GM19455 (cell line): ENCODE results near the gene PGLYRP1.

ENCODE experiments used
- ATAC-seq: cut with Tn5 transposase; IDR thresholded peaks from one replicate; pipeline ENCODE4 v1.9.1; 2021; ENCODE audit not compliant: unreplicated experiment

Gene PGLYRP1

DNA sequence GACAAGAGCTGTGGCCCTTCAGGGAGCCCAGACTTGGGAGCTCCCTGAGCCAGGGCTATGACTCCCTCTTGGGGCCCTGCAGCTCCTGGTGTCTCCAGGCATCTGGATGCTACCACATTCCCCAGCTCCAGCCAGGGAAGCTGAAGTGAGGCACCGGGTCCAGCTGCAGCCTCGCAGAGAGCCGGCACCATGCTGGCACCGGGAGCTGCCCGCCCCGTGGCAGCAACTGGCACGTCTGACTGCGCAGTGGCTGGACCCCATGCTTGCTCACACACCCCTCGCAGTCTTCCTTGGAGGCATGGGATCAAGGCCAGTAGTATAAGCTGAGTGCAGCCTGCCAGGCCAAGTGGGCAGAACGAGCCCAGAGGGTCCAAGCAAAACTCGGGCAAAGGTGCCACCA is 10.5 kb upstream of the PGLYRP1 start:
- no peak for ATAC-seq

DNA sequence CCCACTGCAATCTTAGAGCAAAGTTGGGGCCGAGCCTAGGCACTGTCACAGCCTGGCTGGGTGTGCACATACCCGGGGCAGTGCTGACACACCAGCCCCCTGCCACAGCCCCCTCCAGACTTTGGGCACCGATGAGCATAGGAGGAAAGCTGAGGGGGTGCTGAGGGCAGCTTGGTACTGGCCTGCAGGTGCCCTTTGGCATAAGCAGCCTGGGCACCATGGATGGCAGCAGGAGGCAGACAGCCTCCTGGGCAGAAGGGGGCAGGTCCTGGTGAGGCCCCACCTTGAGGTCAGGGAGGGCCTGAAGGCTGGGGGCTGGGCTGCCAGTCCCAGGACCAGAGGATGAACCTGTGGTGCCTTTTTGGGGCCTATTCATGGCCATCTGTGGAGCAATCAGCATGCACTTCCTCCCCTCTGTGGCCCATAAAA is 9.8 kb upstream of the PGLYRP1 start:
- no peak for ATAC-seq

DNA sequence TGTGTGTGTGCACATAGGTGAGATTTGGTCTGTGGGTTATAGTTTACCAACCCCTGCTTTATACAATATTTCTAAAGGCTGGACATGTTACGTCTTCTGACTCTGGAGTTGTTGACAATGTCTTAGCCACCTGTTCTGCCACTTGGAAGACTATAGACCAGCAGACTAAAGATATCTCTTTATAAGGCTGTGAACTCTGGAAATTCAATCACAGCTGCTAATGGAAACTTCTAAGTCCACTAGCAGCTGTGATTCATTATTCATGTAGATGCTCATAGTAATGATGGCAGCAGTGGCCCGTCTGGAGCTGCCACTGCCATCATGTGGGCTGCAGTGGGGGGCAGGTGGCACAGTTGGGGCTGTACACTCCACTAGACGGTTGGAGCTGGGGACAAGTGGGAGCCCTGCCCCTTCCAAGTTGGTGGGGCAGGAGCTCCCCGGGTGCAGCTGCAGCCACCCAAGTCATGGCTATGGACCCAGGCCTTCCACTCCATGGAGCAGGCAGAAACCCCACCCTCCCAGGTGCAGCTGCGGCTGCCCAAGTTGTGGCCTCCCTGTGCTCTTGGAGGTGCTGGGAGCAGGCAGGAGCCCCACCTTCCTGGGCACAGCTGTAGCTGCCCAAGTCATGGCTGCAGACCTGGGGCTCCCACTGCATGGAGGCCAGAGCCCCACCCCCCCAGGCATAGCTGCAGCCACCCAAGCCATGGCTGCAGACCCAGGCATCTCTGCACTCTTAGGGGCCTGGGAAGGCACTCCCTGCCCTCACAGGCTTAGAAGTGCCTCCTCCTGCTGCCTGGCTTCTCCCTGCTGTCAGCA is 9.1 kb upstream of the PGLYRP1 start:
- ATAC-seq: no peak

DNA sequence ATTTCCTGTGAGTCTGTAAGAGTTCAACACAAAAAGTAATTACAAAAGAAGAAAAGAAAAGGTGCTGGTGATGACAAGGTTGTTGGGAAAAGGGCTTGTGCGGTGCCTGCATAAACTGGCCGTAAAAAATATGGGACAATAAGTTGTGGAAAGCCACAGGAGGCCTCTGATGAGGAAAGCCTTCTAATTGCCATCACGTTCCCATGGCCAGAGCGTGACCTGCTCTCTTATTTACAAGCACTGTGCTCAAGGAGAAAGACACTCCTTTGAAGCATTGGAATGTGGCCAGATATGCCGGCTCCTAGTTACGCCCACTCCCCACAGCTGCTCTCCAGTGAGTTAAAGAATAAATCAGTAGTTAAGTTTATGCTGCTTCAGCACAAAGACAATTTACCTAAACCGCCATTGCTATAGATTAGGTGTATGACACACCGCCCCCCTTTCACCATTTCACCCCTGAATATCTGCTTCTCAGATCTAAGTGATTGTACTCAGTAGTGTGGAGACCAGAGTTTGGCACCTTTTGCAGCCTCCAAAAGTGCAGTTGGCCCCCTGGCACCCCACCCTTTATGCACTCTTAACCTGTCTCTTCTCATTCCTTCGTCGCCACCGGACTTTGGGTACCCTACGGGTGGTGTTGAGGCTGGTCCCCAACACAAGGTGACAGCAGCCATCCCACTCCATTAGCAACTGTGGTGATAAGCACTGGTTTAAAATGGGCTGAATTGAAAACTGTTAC is 8.1 kb upstream of the PGLYRP1 start:
- ATAC-seq: no peak

DNA sequence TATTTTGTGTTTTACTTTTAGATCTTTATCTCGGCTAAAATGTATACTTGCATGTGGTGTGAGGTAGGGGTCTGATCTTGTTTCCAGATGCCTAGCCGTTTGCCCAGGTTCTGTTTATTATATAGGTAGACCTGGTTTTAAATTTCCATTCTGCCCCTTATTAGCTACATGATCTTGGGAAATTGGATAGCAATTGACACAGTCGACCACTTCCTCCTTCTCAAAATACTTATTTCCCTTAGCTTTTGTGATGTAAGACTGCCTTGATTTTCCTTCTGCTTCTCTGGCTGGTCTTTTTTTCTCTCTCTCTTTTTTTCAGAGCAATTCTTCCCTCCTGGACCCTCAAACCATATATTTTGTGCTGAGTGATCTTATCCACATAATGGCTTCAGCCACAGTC is 3.0 kb upstream of the PGLYRP1 start:
- ATAC-seq: no peak

DNA sequence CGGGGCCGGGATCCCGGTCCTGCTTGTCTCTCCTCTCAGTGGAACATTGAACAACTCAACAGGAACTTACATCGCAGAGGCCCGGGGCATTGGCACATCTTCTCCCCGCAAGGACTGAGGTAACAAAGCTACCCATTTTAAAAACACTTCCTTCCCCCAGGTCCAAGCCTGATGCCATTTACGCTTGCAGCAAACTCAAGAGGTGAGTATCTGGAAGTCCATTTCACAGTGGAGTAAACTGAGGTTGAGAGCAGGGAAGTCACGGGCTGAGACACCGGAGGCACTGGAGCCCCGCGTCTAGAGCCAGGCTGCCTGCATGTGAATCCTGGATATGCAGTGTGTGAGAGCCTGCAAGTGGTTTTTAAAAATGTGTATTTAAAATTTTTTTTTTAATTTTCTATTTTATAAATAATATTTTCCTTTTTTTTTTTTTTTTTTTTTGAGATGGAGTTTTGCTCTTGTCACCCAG is 492 bp upstream of the PGLYRP1 start:
- no peak for ATAC-seq

DNA sequence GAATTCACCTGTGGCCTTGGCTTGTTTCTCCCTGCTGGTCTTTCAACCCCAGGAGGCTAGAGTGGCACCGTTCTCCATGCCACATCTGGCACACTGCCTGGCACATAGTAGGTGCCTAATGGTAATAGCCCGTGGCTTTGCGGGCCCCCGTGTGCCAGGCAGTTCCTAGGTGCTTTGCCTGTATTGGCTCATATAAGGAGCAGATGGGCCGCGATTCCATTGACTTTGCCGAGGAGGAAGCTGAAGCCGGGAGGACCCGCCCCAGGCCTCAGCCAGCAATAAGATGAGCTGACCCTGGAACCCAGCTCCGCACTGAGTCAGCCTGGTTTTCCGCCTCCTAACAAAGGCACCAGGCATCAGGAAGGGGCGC is 807 bp downstream of the PGLYRP1 start:
- no peak for ATAC-seq

DNA sequence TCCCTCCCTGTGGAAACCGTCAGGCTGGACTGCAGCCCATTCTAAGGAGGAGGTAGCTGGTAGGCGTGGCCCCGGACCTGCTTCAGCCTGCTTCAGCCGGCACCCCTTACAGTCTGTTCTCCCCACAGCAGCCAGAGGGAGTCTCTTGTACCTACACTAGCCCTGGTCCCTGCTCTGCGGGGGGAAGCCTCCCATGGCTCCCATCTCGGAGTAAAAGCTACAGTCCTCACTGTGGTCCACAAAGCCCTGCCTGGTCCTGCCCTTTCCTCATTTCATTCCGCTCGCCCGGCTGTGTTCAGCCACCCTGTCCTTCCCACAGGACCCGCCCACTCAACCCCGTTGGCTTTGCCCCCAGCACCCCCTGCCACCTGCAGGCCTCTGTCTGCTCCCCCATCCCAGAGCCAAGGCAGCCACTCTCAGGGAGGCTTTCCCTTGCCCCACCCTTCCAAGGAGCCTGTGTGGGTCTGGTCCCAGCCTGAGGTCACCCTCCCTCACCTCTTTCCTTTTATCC is 1.3 kb downstream of the PGLYRP1 start:
- no peak for ATAC-seq

DNA sequence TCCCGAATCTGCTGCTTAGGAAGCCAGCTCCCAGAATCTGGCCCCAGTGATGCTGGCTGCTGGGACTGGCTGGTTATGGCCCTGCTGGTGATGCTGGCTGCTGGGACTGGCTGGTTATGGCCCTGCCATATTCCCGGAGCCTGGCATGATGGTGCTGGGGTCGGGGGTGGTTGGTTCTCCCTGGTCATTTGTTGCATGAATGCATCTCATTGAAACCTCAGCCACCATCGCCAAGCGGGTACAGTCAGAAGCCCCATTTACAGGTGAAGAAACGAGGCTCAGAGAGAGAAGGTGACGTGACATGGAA is 2.1 kb downstream of the PGLYRP1 start:
- ATAC-seq: no peak

DNA sequence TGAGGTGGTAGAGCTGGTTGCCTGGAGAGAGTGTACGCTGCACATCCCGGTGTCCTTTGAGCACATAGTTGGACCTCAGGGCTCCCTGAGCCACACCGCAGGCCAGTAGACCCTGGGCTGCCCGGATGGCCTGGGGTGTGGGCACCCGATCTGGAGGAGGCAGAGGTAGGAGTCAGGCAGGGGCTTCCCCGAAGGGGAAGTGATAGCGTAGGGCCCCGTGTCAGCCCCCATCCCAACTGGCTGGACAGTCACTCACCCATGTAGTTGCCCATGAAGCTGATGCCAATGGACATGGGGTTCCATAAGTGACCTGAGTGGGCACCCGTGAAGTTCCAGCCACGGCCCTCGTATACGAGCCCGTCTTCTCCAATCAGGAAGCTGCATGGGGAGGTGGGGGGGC is 3.6 kb downstream of the PGLYRP1 start:
- no peak for ATAC-seq

DNA sequence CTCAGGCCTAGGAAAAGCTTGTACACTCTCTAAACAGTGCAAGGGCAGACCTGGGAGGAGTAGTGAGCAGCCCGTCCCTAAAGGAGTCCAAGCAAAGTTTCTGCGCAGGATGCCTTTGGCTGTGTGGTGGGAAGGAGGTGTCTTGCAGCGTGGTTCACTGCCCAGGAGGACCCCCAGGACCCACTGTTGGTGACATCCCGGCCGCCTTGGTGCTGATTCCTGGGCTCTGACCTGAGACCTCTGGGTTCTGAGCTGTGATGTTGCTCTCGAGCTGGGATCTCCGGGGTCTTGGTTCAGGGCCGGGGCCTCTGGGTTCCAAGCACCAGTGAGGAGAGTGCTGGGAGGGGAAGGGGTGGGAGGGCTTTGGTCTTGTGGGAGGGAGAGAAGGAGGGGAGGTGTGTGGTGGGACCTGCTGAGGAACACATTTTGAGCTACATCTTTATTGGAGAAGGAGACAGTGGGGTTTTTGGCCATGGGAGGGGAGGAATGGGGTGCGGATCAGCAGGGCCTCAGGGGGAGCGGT is 4.1 kb downstream of the PGLYRP1 start:
- no peak for ATAC-seq

DNA sequence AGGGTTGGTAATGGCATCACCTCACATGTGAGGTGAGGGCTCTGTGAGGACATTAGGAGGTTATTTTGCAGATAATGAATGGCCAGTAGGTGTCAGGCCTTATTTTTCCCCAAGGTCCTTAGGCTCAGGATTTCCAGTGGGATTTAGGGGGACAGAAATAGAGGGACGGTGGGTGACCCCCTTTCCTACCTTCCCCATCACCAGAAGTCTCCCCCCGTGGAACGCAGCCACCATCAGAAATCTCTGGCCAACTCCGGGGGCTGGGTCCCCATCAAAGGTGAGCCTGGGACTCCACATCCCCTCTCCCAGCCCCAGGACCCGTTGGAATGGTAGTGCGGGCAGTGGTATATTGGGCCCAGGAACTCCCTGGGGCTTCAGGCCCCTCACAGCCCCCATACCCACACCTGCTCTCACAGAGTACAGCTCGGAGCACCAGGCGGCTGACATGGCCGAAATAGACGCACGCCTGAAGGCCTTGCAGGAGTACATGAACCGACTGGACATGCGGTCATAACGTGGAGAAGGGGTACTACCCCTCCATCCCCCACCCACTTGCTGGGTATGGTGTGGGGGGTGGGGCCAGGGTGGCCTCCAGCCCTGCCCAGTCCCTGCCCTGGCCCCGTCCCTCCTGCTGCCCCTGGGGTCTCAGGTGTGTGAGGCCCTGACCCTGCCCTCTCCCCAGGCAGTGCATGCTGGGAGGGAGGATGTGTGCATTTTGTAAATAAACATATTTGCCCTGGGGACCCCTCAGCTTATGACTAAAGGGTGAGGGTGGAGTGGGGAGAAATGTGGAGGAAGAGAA is 4.8 kb downstream of the PGLYRP1 start:
- ATAC-seq: no peak

DNA sequence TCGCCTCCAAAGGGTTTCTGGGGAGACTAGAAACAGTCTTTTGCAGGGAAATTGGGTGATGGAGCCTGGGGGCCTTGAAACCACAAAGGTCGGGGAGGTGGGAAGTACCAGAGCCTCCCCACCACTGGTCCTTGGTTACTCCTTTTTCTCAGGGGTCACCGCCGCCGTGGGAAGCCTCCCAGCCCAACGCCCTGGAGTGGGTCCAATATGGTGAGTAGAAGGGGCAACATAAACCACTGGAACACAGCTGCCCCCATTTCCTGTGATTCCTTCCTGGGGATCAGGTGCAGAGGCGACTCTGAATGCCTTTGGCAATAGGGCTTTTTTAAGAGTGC is 5.8 kb downstream of the PGLYRP1 start:
- no peak for ATAC-seq

DNA sequence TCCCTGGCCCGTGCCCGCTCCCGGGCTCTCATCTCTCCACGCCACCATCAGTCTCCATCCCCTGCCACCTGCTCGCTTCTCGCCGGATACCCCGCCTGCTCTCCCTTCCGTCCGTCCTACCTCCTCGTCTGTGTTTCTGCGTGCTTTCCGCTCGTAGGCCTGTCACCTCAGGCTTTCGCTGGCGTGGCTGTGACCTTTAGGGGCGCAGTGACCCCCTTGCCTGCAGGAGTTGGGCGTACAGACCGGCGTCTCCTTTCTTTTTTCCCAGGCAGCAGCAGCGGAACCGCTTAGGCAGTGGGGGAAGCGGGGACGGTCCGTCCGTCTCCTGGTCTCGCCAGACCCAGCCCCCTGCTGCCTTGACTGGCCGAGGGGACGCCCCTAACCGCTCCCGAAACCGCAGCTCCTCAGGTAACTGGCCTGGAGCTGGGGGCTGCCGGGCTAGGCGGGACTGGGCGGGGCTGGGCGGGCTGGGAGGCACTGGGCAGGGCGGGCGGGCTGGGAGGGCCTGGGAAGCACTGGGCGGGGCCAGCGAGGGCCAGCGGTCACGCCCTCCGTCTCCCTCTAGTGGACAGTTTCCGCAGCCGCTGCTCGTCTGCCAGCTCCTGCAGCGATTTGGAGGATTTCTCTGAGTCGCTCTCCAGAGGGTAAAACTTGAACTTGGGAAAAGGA is 6.3 kb downstream of the PGLYRP1 start:
- ATAC-seq: peak; percentile 73

DNA sequence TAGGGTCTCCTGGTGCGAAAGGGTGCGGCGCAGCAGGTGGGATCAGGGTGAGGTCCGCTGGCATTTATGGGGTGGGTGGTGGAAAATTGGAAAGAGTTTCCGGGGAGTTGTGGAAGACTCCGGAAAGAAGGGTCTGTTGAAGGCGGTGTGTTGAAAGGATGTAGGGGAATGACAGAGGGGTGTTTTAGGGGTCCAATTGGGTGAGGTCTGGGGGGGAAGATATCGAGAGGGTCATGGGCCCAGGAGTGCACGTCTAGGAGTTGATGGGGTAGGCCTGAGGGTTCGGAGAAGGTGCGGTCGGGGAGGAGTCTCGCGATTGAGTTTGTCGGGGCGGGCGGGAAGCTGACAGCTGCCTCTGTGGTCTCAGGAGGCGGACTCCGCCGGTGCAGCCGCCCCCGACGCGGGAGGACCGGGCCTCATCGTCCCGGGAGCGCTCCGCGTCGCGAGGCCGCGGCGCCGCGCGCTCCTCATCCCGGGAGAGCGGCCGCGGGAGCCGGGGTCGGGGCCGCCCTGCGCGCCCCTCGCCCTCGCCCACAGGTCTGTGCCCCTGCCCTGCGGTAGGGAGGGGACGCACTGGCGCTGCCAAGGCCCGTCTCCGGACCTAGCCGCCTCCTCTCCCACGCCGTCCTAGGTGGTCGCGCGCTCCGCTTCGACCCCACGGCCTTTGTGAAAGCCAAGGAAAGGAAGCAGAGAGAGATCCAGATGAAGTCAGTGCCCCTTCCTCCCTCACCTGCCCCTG is 7.0 kb downstream of the PGLYRP1 start:
- no peak for ATAC-seq

DNA sequence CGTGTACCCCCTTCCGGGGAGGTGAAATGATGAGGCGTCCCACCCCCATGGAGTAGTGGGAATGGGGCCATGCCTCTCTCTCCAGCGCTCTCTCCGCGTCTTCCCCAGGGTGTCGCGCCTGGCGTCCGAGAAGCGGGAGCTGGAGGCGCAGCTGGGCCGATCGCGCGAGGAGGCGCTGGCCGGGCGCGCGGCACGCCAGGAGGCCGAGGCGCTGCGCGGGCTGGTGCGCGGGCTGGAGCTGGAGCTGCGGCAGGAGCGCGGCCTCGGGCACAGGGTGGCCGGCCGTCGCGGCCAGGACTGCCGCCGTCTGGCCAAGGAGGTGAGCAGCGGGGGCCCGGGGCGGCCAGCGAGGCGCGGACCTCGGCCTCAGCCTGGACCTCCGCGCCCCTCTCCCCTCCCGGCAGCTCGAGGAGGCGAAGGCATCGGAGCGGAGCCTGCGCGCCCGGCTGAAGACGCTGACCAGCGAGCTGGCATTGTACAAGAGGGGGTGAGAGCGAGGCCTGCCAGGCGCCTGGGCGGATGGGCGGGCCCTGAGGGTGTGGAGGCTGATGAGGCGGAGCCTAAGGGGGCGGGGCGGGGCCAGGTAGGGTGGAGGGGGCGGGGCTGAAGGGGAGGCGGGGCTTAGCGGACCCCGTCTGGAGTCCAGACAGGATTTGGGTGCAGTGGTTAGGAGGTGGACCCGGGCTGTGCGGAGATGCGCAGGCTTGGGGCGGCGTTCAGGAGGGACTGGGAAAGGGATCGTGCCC is 7.7 kb downstream of the PGLYRP1 start:
- ATAC-seq: no peak

DNA sequence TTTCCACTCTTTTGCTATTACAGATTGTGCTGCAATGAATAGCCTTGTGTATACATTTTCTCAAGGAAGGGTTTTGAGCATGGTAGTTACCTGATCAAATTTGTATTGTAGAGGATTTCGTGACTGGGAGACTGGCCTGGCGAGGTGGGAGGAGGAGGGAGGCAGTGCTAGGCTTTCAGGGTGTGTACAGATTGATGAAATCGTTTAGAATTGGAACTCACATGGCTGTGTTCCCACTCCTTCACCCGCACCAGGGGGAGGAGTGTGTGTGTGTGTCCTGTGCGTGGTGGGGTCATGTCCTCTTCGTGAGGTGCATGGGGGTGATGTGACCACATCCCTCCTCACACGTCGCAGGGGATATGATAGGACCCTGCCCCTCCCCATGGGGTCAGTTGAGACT is 8.3 kb downstream of the PGLYRP1 start:
- ATAC-seq: no peak

DNA sequence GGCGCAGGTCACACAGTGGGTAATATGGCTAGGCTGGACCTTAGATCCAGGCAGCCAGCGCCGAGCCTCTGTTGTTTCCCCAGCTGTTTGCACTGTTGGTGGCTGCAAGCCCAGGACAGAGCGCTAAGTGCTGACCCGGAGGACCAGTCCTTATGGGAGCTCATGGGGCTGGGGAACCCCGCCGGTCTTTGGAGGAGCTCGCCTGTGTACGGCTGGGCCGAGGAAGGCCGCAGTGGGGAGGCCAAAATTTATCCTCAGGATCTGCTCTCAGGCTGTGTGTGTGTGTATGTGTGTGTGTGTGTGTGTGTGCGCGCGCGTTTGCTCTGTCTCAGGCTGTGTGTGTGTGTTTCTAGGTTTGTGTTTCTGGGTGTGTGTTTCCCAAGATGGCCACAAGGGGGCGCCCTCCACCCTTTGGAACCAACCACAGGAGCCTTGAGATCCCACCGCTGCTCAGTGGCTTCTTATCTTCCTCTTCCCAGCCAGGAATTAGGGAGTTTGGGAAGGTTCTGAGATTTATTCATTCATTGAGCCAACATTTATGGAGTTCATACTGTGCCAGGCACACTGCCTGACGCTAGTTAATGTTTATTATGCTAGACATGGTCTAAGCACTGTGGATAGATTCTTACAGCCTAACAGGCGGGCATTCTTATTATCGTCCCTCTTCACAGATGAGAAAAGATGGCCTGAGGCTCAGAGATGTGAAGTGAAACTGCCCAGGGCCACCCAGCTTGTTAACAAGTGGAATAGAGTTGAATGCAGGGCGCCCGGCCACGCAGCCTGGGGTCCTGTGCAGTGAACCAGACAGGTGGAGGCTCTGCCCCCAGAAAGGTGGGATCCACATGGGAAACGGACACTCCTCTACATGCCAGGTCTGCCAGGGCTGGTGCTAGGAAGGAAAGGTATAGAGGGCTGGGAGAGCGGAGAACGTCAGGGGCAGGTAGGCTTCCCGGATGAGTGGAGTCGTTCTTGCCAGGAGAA is 13.0 kb downstream of the PGLYRP1 start:
- no peak for ATAC-seq
